Osteoblast (primary cell): ENCODE data around the gene CLEC19A. TPM values are rescaled to one million over a fixed set of nuclear protein-coding genes. Genes with fewer than 3 reads are reported as not detected.

Experiments
- DNase-seq: peaks from one replicate; pipeline ENCODE4 v3.0.0; 2011; ENCODE audit warnings: low spot score, mixed read lengths; ENCODE audit not compliant: insufficient read length; ENCODE audit errors: missing footprints
- H2AFZ ChIP-seq: 2 replicates; pipeline ENCODE4 v1.6.0; 2011; ENCODE audit warnings: mild to moderate bottlenecking, low read length
- H3K27ac ChIP-seq: 2 replicates; pipeline ENCODE4 v1.5.1; 2011; ENCODE audit warnings: mild to moderate bottlenecking, low read depth, low read length, moderate library complexity
- H3K27me3 ChIP-seq: 2 replicates; pipeline ENCODE4 v1.6.0; 2012; ENCODE audit warnings: mild to moderate bottlenecking, control low read depth, inconsistent platforms, low read length, moderate library complexity; ENCODE audit not compliant: insufficient read depth
- H3K36me3 ChIP-seq: 2 replicates; pipeline ENCODE4 v1.5.1; 2011; ENCODE audit warnings: mild to moderate bottlenecking, low read length, control low read depth, moderate library complexity; ENCODE audit not compliant: insufficient read depth
- H3K4me1 ChIP-seq: 2 replicates; pipeline ENCODE4 v1.5.1; 2011; ENCODE audit warnings: mild to moderate bottlenecking, low read length, control low read depth, moderate library complexity; ENCODE audit not compliant: insufficient read depth
- H3K4me2 ChIP-seq: 2 replicates; pipeline ENCODE4 v1.6.0; 2011; ENCODE audit warnings: mild to moderate bottlenecking, low read length; ENCODE audit not compliant: insufficient read depth
- H3K4me3 ChIP-seq: fragments of 200-600 bp; sonication (generic); 3 replicates; pipeline ENCODE4 v1.5.1; 2012; ENCODE audit warnings: mild to moderate bottlenecking, low read length, inconsistent platforms; ENCODE audit not compliant: insufficient read depth
- H3K79me2 ChIP-seq: 2 replicates; pipeline ENCODE4 v1.6.0; 2012; ENCODE audit warnings: mild to moderate bottlenecking, low read length, control low read depth, inconsistent platforms; ENCODE audit not compliant: insufficient read depth
- H3K9me3 ChIP-seq: 2 replicates; pipeline ENCODE4 v1.5.1; 2011; ENCODE audit warnings: low read depth, low read length, control low read depth
- H4K20me1 ChIP-seq: 2 replicates; pipeline ENCODE4 v1.6.0; 2012; ENCODE audit warnings: mild to moderate bottlenecking, low read length, control low read depth; ENCODE audit not compliant: insufficient read depth
- total RNA-seq: library from RNA; depleted of rRNA; stranded (reverse); fragments of >200 nt; gene quantifications from 2 replicates; pipeline ENCODE4 v1.2.3, GENCODE V29; 2012
- TF ChIP-seq, protein P1 (sequence below): IDR thresholded peaks from 2 replicates; pipeline ENCODE4 v1.5.1; 2011; ENCODE audit warnings: mild to moderate bottlenecking, low read depth, low read length, moderate library complexity; ENCODE audit errors: extremely low read depth

The CLEC19A gene
- total RNA-seq, 1 donor: not detected

GRCh38 chr16:19299565-19299964 is 14.0 kb downstream of the CLEC19A start:
- Histone ChIP-seq H2AFZ (no peak overlapping the region), H3K4me1 (no peaks in the 10 kb centered on the region), H3K4me2 (no peak overlapping the region), H3K27me3 (no peaks in the 10 kb centered on the region), H3K9me3 (no peaks in the 10 kb centered on the region), H3K27ac (no peak overlapping the region), H3K79me2 (no peaks in the 10 kb centered on the region), H4K20me1 (no peaks in the 10 kb centered on the region), H3K4me3 (no peak overlapping the region), H3K36me3 (no peaks in the 10 kb centered on the region)
- no peak for DNase-seq
- TF ChIP-seq, protein P1, sequence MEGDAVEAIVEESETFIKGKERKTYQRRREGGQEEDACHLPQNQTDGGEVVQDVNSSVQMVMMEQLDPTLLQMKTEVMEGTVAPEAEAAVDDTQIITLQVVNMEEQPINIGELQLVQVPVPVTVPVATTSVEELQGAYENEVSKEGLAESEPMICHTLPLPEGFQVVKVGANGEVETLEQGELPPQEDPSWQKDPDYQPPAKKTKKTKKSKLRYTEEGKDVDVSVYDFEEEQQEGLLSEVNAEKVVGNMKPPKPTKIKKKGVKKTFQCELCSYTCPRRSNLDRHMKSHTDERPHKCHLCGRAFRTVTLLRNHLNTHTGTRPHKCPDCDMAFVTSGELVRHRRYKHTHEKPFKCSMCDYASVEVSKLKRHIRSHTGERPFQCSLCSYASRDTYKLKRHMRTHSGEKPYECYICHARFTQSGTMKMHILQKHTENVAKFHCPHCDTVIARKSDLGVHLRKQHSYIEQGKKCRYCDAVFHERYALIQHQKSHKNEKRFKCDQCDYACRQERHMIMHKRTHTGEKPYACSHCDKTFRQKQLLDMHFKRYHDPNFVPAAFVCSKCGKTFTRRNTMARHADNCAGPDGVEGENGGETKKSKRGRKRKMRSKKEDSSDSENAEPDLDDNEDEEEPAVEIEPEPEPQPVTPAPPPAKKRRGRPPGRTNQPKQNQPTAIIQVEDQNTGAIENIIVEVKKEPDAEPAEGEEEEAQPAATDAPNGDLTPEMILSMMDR: no peak

DNA sequence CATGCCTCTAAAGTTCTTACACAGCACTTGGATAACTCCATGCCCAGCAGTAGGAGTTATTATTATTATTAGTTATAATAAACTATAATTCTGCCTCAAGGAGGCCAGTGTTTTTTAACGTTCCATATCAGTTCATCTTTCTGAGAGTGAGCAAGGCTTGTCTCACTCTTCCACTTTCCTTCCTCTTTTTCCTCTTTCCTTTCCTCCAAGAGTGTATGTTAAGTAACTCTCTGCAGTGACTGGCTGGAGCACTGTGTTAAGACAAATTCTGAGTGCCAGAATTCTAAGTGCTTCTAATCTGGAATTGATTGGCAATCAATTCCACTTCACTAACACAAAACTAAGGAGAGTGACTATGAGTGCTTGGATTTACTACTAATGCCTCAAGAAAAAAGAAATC is 16.4 kb downstream of the CLEC19A start:
- H2AFZ ChIP-seq: no peak overlapping the region
- no peaks in the 10 kb centered on the region for H3K9me3 ChIP-seq
- no peak for DNase-seq
- no peaks in the 10 kb centered on the region for H3K36me3 ChIP-seq
- no peaks in the 10 kb centered on the region for H4K20me1 ChIP-seq
- H3K4me3 ChIP-seq: no peak overlapping the region
- no peaks in the 10 kb centered on the region for H3K27me3 ChIP-seq
- no peaks in the 10 kb centered on the region for H3K4me1 ChIP-seq
- TF ChIP-seq, protein P1: no peak
- no peak overlapping the region for H3K4me2 ChIP-seq
- H3K79me2 ChIP-seq: no peaks in the 10 kb centered on the region
- H3K27ac ChIP-seq: no peak overlapping the region

GRCh38 chr16:19304750-19305149 is 19.2 kb downstream of the CLEC19A start:
- Histone ChIP-seq H3K27me3 (no peaks in the 10 kb centered on the region), H3K27ac (no peak overlapping the region), H3K4me2 (no peak overlapping the region), H3K79me2 (no peaks in the 10 kb centered on the region), H3K9me3 (no peaks in the 10 kb centered on the region), H4K20me1 (no peaks in the 10 kb centered on the region), H3K4me1 (no peaks in the 10 kb centered on the region), H3K36me3 (no peaks in the 10 kb centered on the region), H2AFZ (no peak overlapping the region), H3K4me3 (no peak overlapping the region)
- DNase-seq: no peak
- TF ChIP-seq, protein P1: no peak

DNA sequence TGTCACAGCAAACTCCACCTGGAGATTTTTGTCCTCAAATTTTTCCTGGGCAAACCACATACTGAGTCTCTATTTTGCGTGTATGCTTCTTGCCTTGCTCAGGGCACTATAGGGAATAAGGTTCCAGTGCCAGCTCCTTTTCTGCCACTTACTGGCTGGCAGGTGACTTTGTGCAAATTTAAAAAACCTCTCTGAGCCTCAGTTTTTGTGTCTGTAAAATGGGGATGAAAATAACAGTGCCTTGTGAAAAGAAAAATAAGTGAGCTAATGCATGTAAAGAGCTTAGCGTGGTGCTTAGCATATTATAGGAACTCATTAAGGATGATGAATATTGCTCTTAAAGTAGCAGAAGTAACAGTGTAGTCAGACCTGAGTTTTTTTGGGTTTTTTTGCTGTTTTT is 19.9 kb downstream of the CLEC19A start:
- no peak overlapping the region for H3K4me2 ChIP-seq
- no peaks in the 10 kb centered on the region for H3K79me2 ChIP-seq
- TF ChIP-seq, protein P1: no peak
- no peaks in the 10 kb centered on the region for H4K20me1 ChIP-seq
- no peak overlapping the region for H2AFZ ChIP-seq
- no peaks in the 10 kb centered on the region for H3K27me3 ChIP-seq
- no peak for DNase-seq
- no peaks in the 10 kb centered on the region for H3K4me1 ChIP-seq
- no peaks in the 10 kb centered on the region for H3K9me3 ChIP-seq
- no peaks in the 10 kb centered on the region for H3K36me3 ChIP-seq
- H3K27ac ChIP-seq: no peak overlapping the region
- H3K4me3 ChIP-seq: no peak overlapping the region
